ENCODE data around the gene CLEC10A. TPM values are rescaled to one million over a fixed set of nuclear protein-coding genes. Genes with fewer than 3 reads are reported as not detected.

CLEC10A gene
- total and polyA plus RNA-seq, 2 experiments from 2014 or later, result 0.21 to 0.37 TPM

- no peaks in the 10 kb centered on the region for H3K9me3 ChIP-seq (ENCODE audit: low read depth)
- 87% methylated on average over 14 of the region's 14 CpGs for WGBS (ENCODE audit: low lambda C conversion rate, missing lambda C conversion rate)
- H3K27ac ChIP-seq, result no peak overlapping the region
- no peaks in the 10 kb centered on the region for H3K4me1 ChIP-seq (ENCODE audit: insufficient read depth)
- H4K20me1 ChIP-seq (ENCODE audit: insufficient read depth, poor library complexity, severe bottlenecking), result no peaks in the 10 kb centered on the region
- TF ChIP-seq EZH2 (IDR thresholded peaks at IDR 0.05; ENCODE audit: borderline replicate concordance) (no peak), CTCF (IDR thresholded peaks at IDR 0.05; ENCODE audit: poor library complexity) (no peak), EZH2phosphoT487 (IDR thresholded peaks at IDR 0.05; ENCODE audit: low read depth, severe bottlenecking, unreplicated experiment) (no peak)
- H3K36me3 ChIP-seq (replicated peaks; ENCODE audit: insufficient read depth, low read depth), result no peaks in the 10 kb centered on the region
- no peaks in the 10 kb centered on the region for H3K9me2 ChIP-seq (replicated peaks; ENCODE audit: insufficient read depth)
- H3K4me2 ChIP-seq, result no peak overlapping the region
- H3K27me3 ChIP-seq, result no peaks in the 10 kb centered on the region
- H2AFZ ChIP-seq, result no peak overlapping the region
- no peak for DNase-seq (ENCODE audit: low spot score)
- H3K4me3 ChIP-seq, result no peak overlapping the region
- H3K79me2 ChIP-seq, result no peaks in the 10 kb centered on the region
These were observed 5.1 kb downstream of the CLEC10A start for GRCh38 chr17:7074931-7075330.

DNA sequence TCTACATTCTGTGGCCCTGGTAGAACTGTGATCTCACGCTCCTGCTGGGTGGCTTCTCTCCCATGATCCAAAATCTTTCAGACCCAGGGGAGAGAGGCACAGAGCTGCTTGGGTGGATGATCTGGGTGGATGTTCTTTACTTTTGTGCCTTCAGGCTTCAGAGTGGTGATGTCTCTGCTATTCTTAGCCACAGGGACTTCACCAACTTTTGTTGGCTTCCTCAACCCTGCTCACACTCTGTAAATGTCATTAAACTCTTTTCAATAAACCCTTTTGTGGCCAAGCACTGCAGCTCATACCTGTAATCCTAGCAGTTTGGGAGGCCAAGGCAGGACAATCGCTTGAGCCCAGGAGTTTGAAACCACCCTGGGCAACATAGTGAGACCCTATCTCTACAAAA, 7.6 kb downstream of the CLEC10A start:
- H3K27me3 ChIP-seq, result no peaks in the 10 kb centered on the region
- WGBS (ENCODE audit: low lambda C conversion rate, missing lambda C conversion rate), result 85% methylated on average over 2 of the region's 2 CpGs
- H3K9me2 ChIP-seq (replicated peaks; ENCODE audit: insufficient read depth), result no peaks in the 10 kb centered on the region
- H2AFZ ChIP-seq, result no peak overlapping the region
- no peak overlapping the region for H3K4me2 ChIP-seq
- no peak for DNase-seq (ENCODE audit: low spot score)
- H3K79me2 ChIP-seq, result no peaks in the 10 kb centered on the region
- H3K9me3 ChIP-seq (ENCODE audit: low read depth), result no peaks in the 10 kb centered on the region
- H3K36me3 ChIP-seq (replicated peaks; ENCODE audit: insufficient read depth, low read depth), result no peaks in the 10 kb centered on the region
- H3K4me3 ChIP-seq, result no peak overlapping the region
- no peak overlapping the region for H3K27ac ChIP-seq
- TF ChIP-seq EZH2phosphoT487 (IDR thresholded peaks at IDR 0.05; ENCODE audit: low read depth, severe bottlenecking, unreplicated experiment), result no peak
- TF ChIP-seq EZH2 (IDR thresholded peaks at IDR 0.05; ENCODE audit: borderline replicate concordance), result no peak
- TF ChIP-seq CTCF (IDR thresholded peaks at IDR 0.05; ENCODE audit: poor library complexity), result no peak
- no peaks in the 10 kb centered on the region for H3K4me1 ChIP-seq (ENCODE audit: insufficient read depth)
- no peaks in the 10 kb centered on the region for H4K20me1 ChIP-seq (ENCODE audit: insufficient read depth, poor library complexity, severe bottlenecking)

DNA sequence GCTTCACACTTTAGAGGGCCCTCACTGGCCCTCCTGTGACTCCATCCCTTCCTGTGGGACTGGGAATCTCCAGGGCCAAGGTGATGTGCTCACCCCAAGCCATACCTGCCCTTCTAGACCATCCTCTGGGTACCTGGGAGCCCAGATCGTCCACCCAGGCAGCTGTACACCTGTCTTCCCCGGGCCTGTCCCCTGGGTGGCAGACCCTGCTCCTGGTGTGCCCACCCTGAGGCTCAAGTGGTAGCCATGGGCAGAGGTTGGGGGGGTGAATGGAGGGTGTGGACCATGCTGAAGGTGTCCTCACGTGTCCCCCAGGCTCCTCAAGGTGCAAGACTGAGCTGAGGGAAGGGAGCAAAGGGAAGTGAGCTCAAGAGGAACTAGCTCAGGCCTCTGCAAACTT, 9.3 kb downstream of the CLEC10A start:
- Histone ChIP-seq H3K4me3 (no peak overlapping the region), H3K36me3 (replicated peaks; ENCODE audit: insufficient read depth, low read depth) (no peaks in the 10 kb centered on the region), H3K4me1 (ENCODE audit: insufficient read depth) (no peaks in the 10 kb centered on the region), H3K4me2 (no peak overlapping the region), H4K20me1 (ENCODE audit: insufficient read depth, poor library complexity, severe bottlenecking) (no peaks in the 10 kb centered on the region), H3K27ac (no peak overlapping the region), H3K9me2 (replicated peaks; ENCODE audit: insufficient read depth) (no peaks in the 10 kb centered on the region), H3K79me2 (no peaks in the 10 kb centered on the region), H3K27me3 (no peaks in the 10 kb centered on the region), H2AFZ (no peak overlapping the region), H3K9me3 (ENCODE audit: low read depth) (no peaks in the 10 kb centered on the region)
- DNase-seq (ENCODE audit: low spot score), result no peak
- no peak for TF ChIP-seq EZH2phosphoT487 (IDR thresholded peaks at IDR 0.05; ENCODE audit: low read depth, severe bottlenecking, unreplicated experiment)
- no peak for TF ChIP-seq EZH2 (IDR thresholded peaks at IDR 0.05; ENCODE audit: borderline replicate concordance)
- TF ChIP-seq CTCF (IDR thresholded peaks at IDR 0.05; ENCODE audit: poor library complexity), result no peak
- WGBS (ENCODE audit: low lambda C conversion rate, missing lambda C conversion rate), result 86% methylated on average over 3 of the region's 3 CpGs

DNA sequence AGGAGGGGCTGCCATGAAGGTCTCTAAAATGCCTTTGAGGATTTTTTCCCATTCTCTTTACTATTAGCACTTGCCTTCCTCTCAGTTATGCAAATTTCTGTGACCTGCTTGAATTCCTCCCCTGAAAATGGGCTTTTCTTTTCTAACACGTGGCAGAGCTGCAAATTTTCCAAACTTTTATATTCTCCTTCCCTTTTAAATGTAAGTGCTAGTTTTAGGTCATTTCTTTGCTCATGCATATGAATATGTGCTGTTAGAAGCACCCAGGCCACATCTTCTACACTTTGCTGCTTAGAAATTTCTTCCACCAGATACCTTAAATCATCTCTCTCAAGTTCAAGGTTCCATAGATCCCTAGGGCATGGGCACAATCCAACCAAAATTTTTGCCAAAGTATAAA, 11.8 kb downstream of the CLEC10A start:
- H3K9me2 ChIP-seq (replicated peaks; ENCODE audit: insufficient read depth), result no peaks in the 10 kb centered on the region
- H3K4me1 ChIP-seq (ENCODE audit: insufficient read depth), result no peaks in the 10 kb centered on the region
- TF ChIP-seq EZH2phosphoT487 (IDR thresholded peaks at IDR 0.05; ENCODE audit: low read depth, severe bottlenecking, unreplicated experiment) (no peak), CTCF (IDR thresholded peaks at IDR 0.05; ENCODE audit: poor library complexity) (no peak), EZH2 (IDR thresholded peaks at IDR 0.05; ENCODE audit: borderline replicate concordance) (no peak)
- H3K4me2 ChIP-seq, result no peak overlapping the region
- WGBS (ENCODE audit: low lambda C conversion rate, missing lambda C conversion rate), result 32% methylated on average over 1 of the region's 1 CpG
- H3K36me3 ChIP-seq (replicated peaks; ENCODE audit: insufficient read depth, low read depth), result no peaks in the 10 kb centered on the region
- DNase-seq (ENCODE audit: low spot score), result no peak
- H3K27me3 ChIP-seq, result no peaks in the 10 kb centered on the region
- H3K79me2 ChIP-seq, result no peaks in the 10 kb centered on the region
- H3K27ac ChIP-seq, result no peak overlapping the region
- no peaks in the 10 kb centered on the region for H4K20me1 ChIP-seq (ENCODE audit: insufficient read depth, poor library complexity, severe bottlenecking)
- no peak overlapping the region for H3K4me3 ChIP-seq
- no peak overlapping the region for H2AFZ ChIP-seq
- H3K9me3 ChIP-seq (ENCODE audit: low read depth), result no peaks in the 10 kb centered on the region

Measured in hepatocyte (in vitro differentiated cells).